K562 (cell line): ENCODE measurements around the gene RHBDF2. TPM values are rescaled to one million over a fixed set of nuclear protein-coding genes. Genes with fewer than 3 reads are reported as not detected.

ENCODE experiments used
- ATAC-seq: fragments of 200-7000 bp; cut with Tn5 transposase; 3 replicates; pipeline ENCODE4 v1.9.1; 2020; ENCODE audit warnings: moderate library complexity
- BruUV-seq: library from RNA; stranded (reverse); fragments of 400-500 nt; replicated peaks from 2 replicates; lab custom pipeline; 2021; lab: Mats Ljungman, UMichigan
- CTCF ChIA-PET: fragments of 300-600 bp; formaldehyde crosslinking; extraction: SDS; loops from one replicate; lab custom pipeline; 2021; ENCODE audit warnings: low intra/inter-chr PET ratio; lab: Yijun Ruan, JAX
- POLR2A ChIA-PET: fragments of 300-600, 350-650 bp; sonication (Branson Sonifier 250); formaldehyde crosslinking; extraction: SDS; loops from one replicate; lab custom pipeline; 2021; ENCODE audit warnings: antibody characterized with exemption, inconsistent platforms; lab: Yijun Ruan, JAX
- DNase-seq, 4 experiments: peaks; one replicate each; pipeline versions ENCODE4 v3.0.0 to v3.0.0-alpha.2; 2011 to 2018; ENCODE audit warnings: low spot score in 3 of 4, mixed read lengths in 3 of 4; ENCODE audit errors: extremely low read depth in 1 of 4
- FAIRE-seq: peaks from 2 replicates; lab custom pipeline; 2011; peaks lifted over from hg19 to GRCh38; lab: Jason Lieb, UNC
- H2AFZ ChIP-seq: 2 replicates; pipeline ENCODE4 v1.6.0; 2011; ENCODE audit warnings: low read depth, low read length, control low read depth, inconsistent platforms
- H3K27ac ChIP-seq: fragments of 200-600 bp; 3 replicates; pipeline ENCODE4 v1.8.0; 2011; ENCODE audit warnings: low read depth, mild to moderate bottlenecking, control low read depth, inconsistent platforms, low read length, moderate library complexity, mixed read lengths; ENCODE audit errors: extremely low read depth
- H3K27me3 ChIP-seq, 2 experiments: fragments of 300-600 bp in 1 of 2; 2 replicates in 1 of 2; 3 replicates in 1 of 2; pipeline versions ENCODE4 v1.6.0 to v1.8.0; 2011; ENCODE audit warnings: inconsistent platforms in 2 of 2, low read length in 2 of 2, mild to moderate bottlenecking in 1 of 2, mixed read lengths in 1 of 2, moderate library complexity in 1 of 2; ENCODE audit not compliant: control insufficient read depth in 2 of 2, insufficient read depth in 2 of 2
- H3K36me3 ChIP-seq: fragments of 300-600 bp; 3 replicates; pipeline ENCODE4 v1.8.0; 2011; ENCODE audit warnings: mild to moderate bottlenecking, low read length, inconsistent platforms; ENCODE audit not compliant: control insufficient read depth, insufficient read depth
- H3K4me1 ChIP-seq, 2 experiments: fragments of 200-600 bp in 1 of 2; replicated peaks in 1 of 2; 2 replicates in 1 of 2; 3 replicates in 1 of 2; pipeline versions ENCODE4 v1.5.1 to v1.8.0; 2011; ENCODE audit warnings: inconsistent platforms in 2 of 2, low read length in 2 of 2, mild to moderate bottlenecking in 1 of 2, mixed read lengths in 1 of 2, moderate library complexity in 1 of 2; ENCODE audit not compliant: control insufficient read depth in 2 of 2, insufficient read depth in 2 of 2
- H3K4me2 ChIP-seq: 2 replicates; pipeline ENCODE4 v1.6.1; 2011; ENCODE audit warnings: low read length, control low read depth, inconsistent platforms, mixed read lengths; ENCODE audit not compliant: insufficient read depth
- H3K4me3 ChIP-seq: fragments of 200-600 bp; sonication (generic), shearing (Covaris generic); 2 replicates; pipeline ENCODE4 v1.5.1; 2016; ENCODE audit warnings: control low read depth, inconsistent platforms
- H3K79me2 ChIP-seq: fragments of 200-600 bp; 3 replicates; pipeline ENCODE4 v1.8.0; 2011; ENCODE audit warnings: low read length, inconsistent platforms; ENCODE audit not compliant: control insufficient read depth, insufficient read depth
- H3K9ac ChIP-seq, 2 experiments: 2 replicates each; pipeline versions ENCODE4 v1.6.0 to v1.6.1; 2011; ENCODE audit warnings: low read depth in 2 of 2, low read length in 2 of 2, control low read depth in 1 of 2, inconsistent platforms in 1 of 2, mild to moderate bottlenecking in 1 of 2, mixed read lengths in 1 of 2; ENCODE audit not compliant: insufficient read depth in 1 of 2
- H3K9me1 ChIP-seq: one replicate; pipeline ENCODE4 v1.6.0; 2011; ENCODE audit warnings: inconsistent platforms, mild to moderate bottlenecking, low read length, moderate library complexity; ENCODE audit not compliant: control insufficient read depth, insufficient read depth
- H3K9me3 ChIP-seq: replicated peaks from 2 replicates; pipeline ENCODE4 v1.5.1; 2011; ENCODE audit warnings: low read depth, low read length, inconsistent platforms; ENCODE audit not compliant: control insufficient read depth, insufficient read depth
- H4K20me1 ChIP-seq: replicated peaks from 2 replicates; pipeline ENCODE4 v1.6.1; 2011; ENCODE audit warnings: low read length, inconsistent platforms, mixed read lengths; ENCODE audit not compliant: control insufficient read depth, insufficient read depth
- CBX2 ChIP-seq: fragments of 200-600 bp; sonication (generic); IDR thresholded peaks from one replicate; pipeline ENCODE4 v1.6.1; 2012; ENCODE audit warnings: mild to moderate bottlenecking, low read length, inconsistent platforms; ENCODE audit not compliant: insufficient read depth, poor library complexity, severe bottlenecking
- EGR1 ChIP-seq: fragments of 450-650 bp; conservative IDR thresholded peaks from 2 replicates; pipeline ENCODE4 v1.6.1; 2017; ENCODE audit warnings: mild to moderate bottlenecking
- ELF1 ChIP-seq: fragments of 200-800 bp; sonication (Bioruptor generic); IDR thresholded peaks from 2 replicates; pipeline ENCODE4 v1.6.1; 2016; ENCODE audit warnings: missing genetic modification characterization, missing compliant biosample characterization
- ETV1 ChIP-seq: fragments of 450-650 bp; conservative IDR thresholded peaks from 2 replicates; pipeline ENCODE4 v1.6.1; 2016; ENCODE audit warnings: missing genetic modification characterization, control low read depth, low read depth, missing compliant biosample characterization
- KLF1 ChIP-seq: fragments of 450-650 bp; IDR thresholded peaks from 2 replicates; pipeline ENCODE4 v1.6.1; 2016; ENCODE audit warnings: missing genetic modification characterization, missing compliant biosample characterization
- PHTF2 ChIP-seq: fragments of 250-450 bp; sonication (Bioruptor Pico); IDR thresholded peaks from 2 replicates; pipeline ENCODE4 v1.5.0; 2021; ENCODE audit warnings: mild to moderate bottlenecking
- POLR2A ChIP-seq: fragments of 450-650 bp; conservative IDR thresholded peaks from 2 replicates; pipeline ENCODE4 v1.6.1; 2016
- SIRT6 ChIP-seq: IDR thresholded peaks from one replicate; pipeline ENCODE4 v1.6.1; 2012; ENCODE audit warnings: low read depth, mild to moderate bottlenecking, control low read depth, inconsistent platforms, low read length, moderate library complexity
- SLC30A9 ChIP-seq: fragments of 250-450 bp; sonication (Bioruptor Pico); IDR thresholded peaks from 2 replicates; pipeline ENCODE4 v1.8.0; 2022; ENCODE audit warnings: mild to moderate bottlenecking, moderate library complexity
- SMC3 ChIP-seq: conservative IDR thresholded peaks from 2 replicates; pipeline ENCODE4 v1.6.1; 2011; ENCODE audit warnings: low read depth, low read length, improper control_type of control experiment; ENCODE audit not compliant: insufficient read depth
- SNRNP70 ChIP-seq: fragments of 200-400 bp; formaldehyde crosslinking; optimal IDR thresholded peaks from 2 replicates; pipeline ENCODE3; 2017; ENCODE audit warnings: low read depth, low read length
- TRIM24 ChIP-seq, 2 experiments: fragments of 450-650 bp; IDR thresholded peaks; 2 replicates each; pipeline ENCODE4 v1.6.1; 2016
- ZEB2 ChIP-seq: fragments of 450-650 bp; IDR thresholded peaks from 2 replicates; pipeline ENCODE4 v1.6.1; 2016
- ZFP36 ChIP-seq: fragments of 150-350 bp; IDR thresholded peaks from 2 replicates; pipeline ENCODE4 v1.6.1; 2018; ENCODE audit warnings: low read length, low read depth; ENCODE audit not compliant: partially characterized antibody
- ZNF133 ChIP-seq: fragments of 250-450 bp; sonication (Bioruptor Pico); IDR thresholded peaks from 2 replicates; pipeline ENCODE4 v1.4.0; 2020; ENCODE audit warnings: mild to moderate bottlenecking
- ZNF143 ChIP-seq: sonication (generic); formaldehyde crosslinking; IDR thresholded peaks from 2 replicates; pipeline ENCODE4 v1.9.0; 2022; ENCODE audit warnings: mild to moderate bottlenecking, missing genetic modification reagents
- ZNF436 ChIP-seq: fragments of 250-450, 450-650 bp; sonication (Bioruptor Pico); formaldehyde crosslinking; IDR thresholded peaks from 2 replicates; pipeline ENCODE4 v1.7.0; 2020; ENCODE audit warnings: mild to moderate bottlenecking
- WGBS: fragments of 100-300 bp; shearing (Covaris generic); methylation state at CpG from one replicate; pipeline ENCODE4 v1.1.6; 2016; ENCODE audit warnings: low coverage, mixed read lengths; ENCODE audit not compliant: insufficient coverage; ENCODE audit errors: missing lambda C conversion rate; 5-methylcytosine and 5-hydroxymethylcytosine counted together
- in situ Hi-C: fragments of 300-500 bp; cut with MboI; formaldehyde crosslinking; loops from 4 replicates; pipeline ENCODE4 v1.15.0; 2018; ENCODE audit warnings: inconsistent platforms, mixed read lengths
- intact Hi-C: fragments of 100-400 bp; cut with micrococcal nuclease; formaldehyde crosslinking; loops from 2 replicates; pipeline ENCODE4 v1.14.2; 2022
- polyA plus RNA-seq, 8 experiments: library from polyadenylated mRNA; depleted of rRNA in 4 of 8; stranded (reverse) in 5 of 8; unstranded in 3 of 8; fragments of >200 nt; fragmentation: Nextera tagmentation in 2 of 8; fragmentation: Illumina TruSeq in 1 of 8; extraction: Ambion mirVana in 2 of 8; extraction: Trizol in 1 of 8; gene quantifications; 2 replicates each; pipeline versions ENCODE4 v1.2.1 to v1.2.3, GENCODE V29; 2011 to 2014; ENCODE audit warnings: inconsistent platforms in 1 of 8, missing spikeins in 1 of 8
- total RNA-seq, 7 experiments: library from RNA; depleted of rRNA in 6 of 7; stranded (reverse); fragments of >200 nt in 6 of 7; fragmentation: Illumina TruSeq in 2 of 7; extraction: Trizol in 2 of 7; gene quantifications; 2 replicates each; pipeline versions ENCODE4 v1.2.1 to v1.2.3, GENCODE V29; 2011 to 2021; ENCODE audit warnings: low replicate concordance in 1 of 7
- TF ChIP-seq, protein P1 (sequence below): fragments of 250-450 bp; sonication (Bioruptor Pico); IDR thresholded peaks from 2 replicates; pipeline ENCODE4 v1.5.0; 2021
- TF ChIP-seq, protein P2 (sequence below): fragments of 450-650 bp; formaldehyde crosslinking; conservative IDR thresholded peaks from 2 replicates; pipeline ENCODE4 v1.4.0; 2022; ENCODE audit warnings: mild to moderate bottlenecking, missing genetic modification characterization
- TF ChIP-seq, protein P3 (sequence below): conservative IDR thresholded peaks from 2 replicates; pipeline ENCODE4 v1.6.1; 2011; ENCODE audit warnings: low read depth, mild to moderate bottlenecking, low read length; ENCODE audit not compliant: control insufficient read depth

RHBDF2 gene
- total and polyA plus RNA-seq, 9 of the 15 experiments (the other 6 are each of a cell fraction or from before 2014, with no cell fraction given): 0.04 to 2.8 (median 1.1) TPM

DNA sequence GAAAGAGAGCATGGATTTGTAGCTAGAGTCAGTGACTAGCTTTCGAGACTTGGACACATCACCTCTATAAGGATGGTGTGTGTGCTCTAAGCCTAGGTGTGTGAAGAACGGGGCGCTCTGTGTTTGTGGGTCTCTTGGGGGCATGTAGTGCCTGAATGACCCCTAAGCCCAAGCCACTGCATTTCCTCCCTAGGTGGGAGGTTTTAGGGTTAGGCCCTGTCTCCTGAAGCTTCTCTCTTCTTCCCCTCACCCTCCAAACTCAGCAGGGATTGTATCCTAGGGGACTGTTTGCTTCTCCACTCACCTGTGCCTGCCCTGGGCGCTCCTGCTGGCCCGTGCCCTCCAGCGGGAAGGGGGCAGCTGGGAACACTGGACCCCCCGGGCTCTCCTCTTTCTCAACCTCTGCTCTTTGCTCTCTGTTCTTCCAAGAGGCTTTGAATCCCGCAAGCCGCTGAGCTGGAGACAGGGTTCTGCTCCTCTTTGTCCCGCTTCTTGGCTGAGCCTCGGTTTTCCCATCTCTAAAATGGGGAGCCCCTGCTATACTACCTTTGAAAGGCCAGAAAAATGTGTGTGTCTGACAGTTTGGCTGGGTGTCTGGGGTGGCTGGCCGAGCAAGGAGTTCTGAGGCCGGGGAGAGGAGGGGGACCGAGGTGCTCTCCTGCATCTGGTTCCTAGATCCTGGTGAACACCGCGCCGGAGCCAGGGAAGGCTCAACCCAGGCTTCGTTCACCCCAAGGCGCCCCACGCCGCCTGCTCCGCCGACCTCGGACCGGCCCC is 35.5 kb upstream of the RHBDF2 start:
- in situ Hi-C loops: no loop called here
- peak overlapping the region in 1 of 2 experiments; percentile 56; a peak in 1 of 4 replicates for H3K9ac ChIP-seq
- POLR2A ChIA-PET: interaction anchor here (0.7 to 1.4 kb wide), 4 partner anchors 14 to 198 kb away, joined by 3 to 5 read pairs (median 3); no protein-coding TSS in a partner anchor
- ATAC-seq: no peak
- no peaks in the 10 kb centered on the region for H3K9me1 ChIP-seq
- BruUV-seq: no TSS peak
- FAIRE-seq: no peak
- DNase-seq: no peak
- H3K4me2 ChIP-seq: no peak overlapping the region
- no peak overlapping the region for H2AFZ ChIP-seq
- no peaks in the 10 kb centered on the region for H3K79me2 ChIP-seq
- H3K4me3 ChIP-seq: no peak overlapping the region
- H3K36me3 ChIP-seq: no peaks in the 10 kb centered on the region
- H3K27ac ChIP-seq: no peak overlapping the region
- no peaks in the 10 kb centered on the region for H3K9me3 ChIP-seq
- H3K27me3 ChIP-seq: no peaks in the 10 kb centered on the region
- TF ChIP-seq, protein P1, sequence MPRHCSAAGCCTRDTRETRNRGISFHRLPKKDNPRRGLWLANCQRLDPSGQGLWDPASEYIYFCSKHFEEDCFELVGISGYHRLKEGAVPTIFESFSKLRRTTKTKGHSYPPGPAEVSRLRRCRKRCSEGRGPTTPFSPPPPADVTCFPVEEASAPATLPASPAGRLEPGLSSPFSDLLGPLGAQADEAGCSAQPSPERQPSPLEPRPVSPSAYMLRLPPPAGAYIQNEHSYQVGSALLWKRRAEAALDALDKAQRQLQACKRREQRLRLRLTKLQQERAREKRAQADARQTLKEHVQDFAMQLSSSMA (CRISPR knock-in tag): no peak
- no peak for TF ChIP-seq ZNF143 (CRISPR knock-in tag)
- TF ChIP-seq ZNF133 (CRISPR knock-in tag): no peak
- no peak for TF ChIP-seq ELF1 (tag)
- TF ChIP-seq SIRT6: no peak
- TF ChIP-seq EGR1: no peak
- no peak for TF ChIP-seq SMC3
- TF ChIP-seq CBX2: no peak
- no peak for TF ChIP-seq ZNF436
- TF ChIP-seq TRIM24 (IDR thresholded peaks at IDR 0.05): no peak
- no peak for TF ChIP-seq ETV1 (tag)
- TF ChIP-seq SLC30A9 (CRISPR knock-in tag): no peak
- no peak for TF ChIP-seq POLR2A
- no peak for TF ChIP-seq PHTF2
- TF ChIP-seq, protein P2, sequence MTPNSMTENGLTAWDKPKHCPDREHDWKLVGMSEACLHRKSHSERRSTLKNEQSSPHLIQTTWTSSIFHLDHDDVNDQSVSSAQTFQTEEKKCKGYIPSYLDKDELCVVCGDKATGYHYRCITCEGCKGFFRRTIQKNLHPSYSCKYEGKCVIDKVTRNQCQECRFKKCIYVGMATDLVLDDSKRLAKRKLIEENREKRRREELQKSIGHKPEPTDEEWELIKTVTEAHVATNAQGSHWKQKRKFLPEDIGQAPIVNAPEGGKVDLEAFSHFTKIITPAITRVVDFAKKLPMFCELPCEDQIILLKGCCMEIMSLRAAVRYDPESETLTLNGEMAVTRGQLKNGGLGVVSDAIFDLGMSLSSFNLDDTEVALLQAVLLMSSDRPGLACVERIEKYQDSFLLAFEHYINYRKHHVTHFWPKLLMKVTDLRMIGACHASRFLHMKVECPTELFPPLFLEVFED: no peak
- TF ChIP-seq ZFP36: no peak
- TF ChIP-seq KLF1 (tag): no peak
- TF ChIP-seq ZEB2: no peak
- TF ChIP-seq, protein P3, sequence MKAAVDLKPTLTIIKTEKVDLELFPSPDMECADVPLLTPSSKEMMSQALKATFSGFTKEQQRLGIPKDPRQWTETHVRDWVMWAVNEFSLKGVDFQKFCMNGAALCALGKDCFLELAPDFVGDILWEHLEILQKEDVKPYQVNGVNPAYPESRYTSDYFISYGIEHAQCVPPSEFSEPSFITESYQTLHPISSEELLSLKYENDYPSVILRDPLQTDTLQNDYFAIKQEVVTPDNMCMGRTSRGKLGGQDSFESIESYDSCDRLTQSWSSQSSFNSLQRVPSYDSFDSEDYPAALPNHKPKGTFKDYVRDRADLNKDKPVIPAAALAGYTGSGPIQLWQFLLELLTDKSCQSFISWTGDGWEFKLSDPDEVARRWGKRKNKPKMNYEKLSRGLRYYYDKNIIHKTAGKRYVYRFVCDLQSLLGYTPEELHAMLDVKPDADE: no peak
- no peak for TF ChIP-seq SNRNP70
- 48% methylated on average over 11 of the region's 25 CpGs for WGBS
- H3K4me1 ChIP-seq: peaks cover 11 to 47% of the 10 kb centered on the region in 2 experiments; a peak in 4 of 5 replicates
- CTCF ChIA-PET: no interaction called here
- intact Hi-C loops: no loop called here
- no peaks in the 10 kb centered on the region for H4K20me1 ChIP-seq
